ENCODE results near the gene FAM118A. TPM values are rescaled to one million over a fixed set of nuclear protein-coding genes. Genes with fewer than 3 reads are reported as not detected.
A peak's percentile ranks its signal among the peaks of the same experiment; 100 is the strongest.

FAM118A gene
- total RNA-seq, 2 donors from 2014 or later = 36.1 to 75.3 TPM

DNA sequence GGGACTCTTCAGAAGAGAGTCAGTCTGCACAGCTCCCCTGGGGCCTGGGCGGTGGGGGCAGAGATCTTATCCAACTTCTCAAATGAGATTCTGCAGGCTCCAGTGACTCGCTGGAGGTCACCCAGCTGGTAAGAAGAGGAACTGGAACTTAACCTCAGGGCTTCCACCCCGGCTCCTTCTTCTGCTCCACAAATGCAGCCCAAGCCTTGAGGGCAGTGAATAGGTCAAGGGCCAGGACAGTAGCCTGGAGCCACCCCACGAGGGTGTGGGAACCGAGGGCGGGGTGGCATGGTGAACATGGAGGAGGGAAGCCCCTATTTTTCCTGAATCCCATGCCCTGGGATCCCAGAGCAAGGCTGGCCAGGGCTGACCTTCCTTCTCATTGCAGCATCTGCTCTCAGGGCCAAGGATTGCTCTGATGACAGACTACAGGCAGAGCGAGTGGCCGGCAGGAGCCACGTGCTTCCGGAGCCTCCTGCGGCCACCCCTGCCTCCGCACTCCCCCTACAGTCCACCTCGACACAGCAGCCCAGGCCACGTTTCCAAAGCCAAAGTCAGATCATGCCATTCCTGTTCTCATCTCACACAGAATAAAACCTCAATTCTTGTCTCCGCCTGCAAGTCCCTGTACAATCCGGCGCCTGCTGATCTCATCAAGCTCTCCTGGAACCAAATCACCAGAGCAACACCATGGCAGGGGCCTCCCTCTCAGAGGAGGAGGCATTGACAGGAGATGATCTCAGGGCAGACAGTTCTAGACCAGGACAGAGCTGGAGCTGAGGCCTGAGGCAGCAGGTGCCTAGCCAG lies 46.1 kb upstream of the FAM118A start:
- Histone ChIP-seq H3K27ac (no peak overlapping the region), H3K36me3 (no peaks in the 10 kb centered on the region)

DNA sequence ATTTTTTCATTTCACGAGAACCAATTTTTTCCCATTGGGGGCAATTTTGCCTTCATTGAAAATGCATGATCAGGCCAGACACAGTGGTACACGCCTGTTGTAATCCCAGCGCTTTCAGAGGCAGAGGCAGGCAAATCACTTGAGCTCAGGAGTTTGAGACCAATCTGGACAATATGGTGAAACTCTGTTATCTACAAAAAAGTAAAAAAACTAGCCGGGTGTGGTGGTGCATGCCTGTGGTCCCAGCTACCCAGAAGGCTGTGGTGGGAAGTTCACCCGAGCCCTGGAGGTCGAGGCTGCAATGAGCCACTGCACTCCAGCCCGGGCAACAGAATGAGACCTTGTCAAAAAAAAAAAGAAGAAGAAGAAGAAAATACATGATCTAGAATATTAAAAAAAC lies 44.2 kb upstream of the FAM118A start:
- no peak for DNase-seq
- TF ChIP-seq, protein P1, sequence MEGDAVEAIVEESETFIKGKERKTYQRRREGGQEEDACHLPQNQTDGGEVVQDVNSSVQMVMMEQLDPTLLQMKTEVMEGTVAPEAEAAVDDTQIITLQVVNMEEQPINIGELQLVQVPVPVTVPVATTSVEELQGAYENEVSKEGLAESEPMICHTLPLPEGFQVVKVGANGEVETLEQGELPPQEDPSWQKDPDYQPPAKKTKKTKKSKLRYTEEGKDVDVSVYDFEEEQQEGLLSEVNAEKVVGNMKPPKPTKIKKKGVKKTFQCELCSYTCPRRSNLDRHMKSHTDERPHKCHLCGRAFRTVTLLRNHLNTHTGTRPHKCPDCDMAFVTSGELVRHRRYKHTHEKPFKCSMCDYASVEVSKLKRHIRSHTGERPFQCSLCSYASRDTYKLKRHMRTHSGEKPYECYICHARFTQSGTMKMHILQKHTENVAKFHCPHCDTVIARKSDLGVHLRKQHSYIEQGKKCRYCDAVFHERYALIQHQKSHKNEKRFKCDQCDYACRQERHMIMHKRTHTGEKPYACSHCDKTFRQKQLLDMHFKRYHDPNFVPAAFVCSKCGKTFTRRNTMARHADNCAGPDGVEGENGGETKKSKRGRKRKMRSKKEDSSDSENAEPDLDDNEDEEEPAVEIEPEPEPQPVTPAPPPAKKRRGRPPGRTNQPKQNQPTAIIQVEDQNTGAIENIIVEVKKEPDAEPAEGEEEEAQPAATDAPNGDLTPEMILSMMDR (IDR thresholded peaks at IDR 0.05) = no peak
- no peak overlapping the region for H3K9ac ChIP-seq (ENCODE audit: low read depth in 2 of 2, low read length in 2 of 2)
- H3K4me1 ChIP-seq = peaks cover 8% of the 10 kb centered on the region
- intact Hi-C loops (cut with DNase I) = loop anchor here (5.0 kb wide), 1 partner anchor 287 kb away; no protein-coding TSS in a partner anchor
- H3K36me3 ChIP-seq = no peaks in the 10 kb centered on the region
- H3K9me3 ChIP-seq = no peaks in the 10 kb centered on the region
- no peak overlapping the region for H3K27ac ChIP-seq
- no peak overlapping the region for H3K4me3 ChIP-seq
- no peaks in the 10 kb centered on the region for H3K27me3 ChIP-seq

More for the DNA sequence above, 46.1 kb upstream of the FAM118A start:
- Histone ChIP-seq H3K9ac (ENCODE audit: low read depth in 2 of 2, low read length in 2 of 2) (no peak overlapping the region), H3K27me3 (no peaks in the 10 kb centered on the region), H3K9me3 (no peaks in the 10 kb centered on the region), H3K4me3 (no peak overlapping the region), H3K4me1 (no peaks in the 10 kb centered on the region)
- TF ChIP-seq, protein P1 (IDR thresholded peaks at IDR 0.05) = peak; percentile 44
- DNase-seq = peak; percentile 63
- intact Hi-C loops (cut with DNase I) = loop anchor here (5.0 kb wide), 1 partner anchor 161 kb away; no protein-coding TSS in a partner anchor

DNA sequence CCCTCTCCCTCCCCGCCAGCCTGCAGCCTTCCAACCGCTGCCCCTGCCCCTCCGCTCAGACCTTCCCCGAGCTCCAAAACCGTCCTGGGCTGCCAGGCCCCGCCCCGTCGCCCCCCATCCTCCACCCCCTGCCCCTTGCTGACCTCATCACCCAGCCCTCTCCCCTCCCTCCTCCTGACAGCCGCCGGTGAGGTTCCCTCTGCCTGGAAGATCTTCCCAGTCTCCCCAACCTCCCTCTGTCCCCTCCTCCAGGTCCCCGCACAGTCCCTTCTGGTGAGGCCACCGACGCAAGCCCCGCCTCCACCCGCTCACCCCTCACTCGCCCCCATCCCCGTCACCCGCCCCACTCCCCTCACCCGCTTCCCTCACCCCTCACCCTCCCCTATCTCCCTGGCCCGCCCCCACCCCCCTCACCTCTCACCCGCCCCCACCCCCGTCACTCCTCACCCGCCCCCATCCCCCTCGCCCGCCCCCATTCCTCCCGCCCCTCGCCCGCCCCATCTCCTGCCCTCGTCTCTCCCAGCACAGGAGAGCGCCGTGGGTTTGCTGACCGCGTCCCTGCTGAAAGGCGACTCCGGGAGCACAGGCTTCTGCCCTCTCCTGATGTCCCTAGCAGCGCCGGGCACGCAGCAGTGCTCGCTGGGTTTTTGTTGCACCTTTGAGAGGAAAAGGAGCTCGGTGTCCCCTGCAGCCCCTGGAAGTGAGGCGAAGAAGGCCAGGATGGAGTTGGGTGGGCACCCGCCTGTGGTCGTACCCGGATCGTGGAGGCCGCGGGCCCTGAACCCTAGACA lies 41.4 kb upstream of the FAM118A start:
- H3K27me3 ChIP-seq = no peaks in the 10 kb centered on the region
- H3K4me3 ChIP-seq = peak overlapping the region; percentile 36
- intact Hi-C loops (cut with DNase I) = loop anchor here (5.0 kb wide), 1 partner anchor 284 kb away; no protein-coding TSS in a partner anchor
- peak overlapping the region; percentile 66 to 69 for H3K9ac ChIP-seq (ENCODE audit: low read depth in 2 of 2, low read length in 2 of 2)
- no peak overlapping the region for H3K27ac ChIP-seq
- H3K4me1 ChIP-seq = peaks cover 13% of the 10 kb centered on the region
- H3K9me3 ChIP-seq = no peaks in the 10 kb centered on the region
- DNase-seq = no peak
- H3K36me3 ChIP-seq = no peaks in the 10 kb centered on the region
- TF ChIP-seq, protein P1 (IDR thresholded peaks at IDR 0.05) = no peak

DNA sequence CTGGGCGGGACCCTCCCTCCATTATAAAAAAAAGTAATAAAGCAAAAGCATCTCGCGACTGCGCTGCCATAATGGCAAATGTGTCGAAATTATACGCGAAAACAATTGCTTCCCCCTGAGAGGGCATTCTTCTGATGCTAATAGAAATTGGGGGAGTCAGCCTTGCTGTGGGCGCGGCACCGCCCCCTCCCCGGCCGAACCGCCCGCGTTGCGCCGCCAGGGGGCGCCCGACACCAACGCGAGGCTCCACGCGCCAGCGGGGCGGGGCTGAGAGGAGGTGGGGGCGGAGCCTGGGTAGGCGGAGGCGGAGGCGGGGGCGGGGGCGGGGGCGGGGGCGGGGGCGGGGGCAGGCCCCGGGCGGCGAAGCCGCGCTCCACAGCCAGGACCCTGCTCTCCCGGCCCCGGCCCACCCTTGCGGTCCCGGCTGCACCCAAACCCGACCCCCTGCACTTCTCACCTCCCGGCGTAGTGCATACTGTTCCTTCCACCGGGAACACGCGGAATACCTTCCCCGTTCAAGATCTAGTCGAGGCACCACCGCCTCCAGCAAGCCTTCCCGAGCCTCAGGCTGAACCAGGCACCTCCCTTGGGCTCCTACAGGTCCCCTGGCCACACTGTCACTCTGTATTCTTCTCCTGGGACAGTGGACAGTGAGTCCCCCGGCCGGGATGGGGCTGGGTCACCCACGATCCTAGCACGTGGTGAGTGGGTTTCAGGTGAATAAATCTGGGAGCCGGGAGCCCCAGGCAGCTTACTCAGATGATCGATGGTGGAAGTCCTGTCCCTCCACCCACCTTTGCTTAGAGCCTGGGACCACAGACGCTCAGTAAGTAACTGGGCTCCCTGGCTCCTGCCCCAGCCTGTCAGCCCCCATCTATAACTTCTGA lies 40.5 kb upstream of the FAM118A start:
- H3K27ac ChIP-seq = no peak overlapping the region

More for the DNA sequence above, 40.5 kb upstream of the FAM118A start:
- H3K9me3 ChIP-seq = no peaks in the 10 kb centered on the region
- TF ChIP-seq, protein P1 (IDR thresholded peaks at IDR 0.05) = peak; percentile 82
- no peaks in the 10 kb centered on the region for H3K27me3 ChIP-seq
- peaks cover 18% of the 10 kb centered on the region for H3K4me1 ChIP-seq
- peak; percentile 87 for DNase-seq
- peak overlapping the region; percentile 66 to 73 for H3K9ac ChIP-seq (ENCODE audit: low read depth in 2 of 2, low read length in 2 of 2)
- peak overlapping the region; percentile 36 for H3K4me3 ChIP-seq
- H3K36me3 ChIP-seq = no peaks in the 10 kb centered on the region
- intact Hi-C loops (cut with DNase I) = loop anchor here (1.0 to 5.0 kb wide), 2 partner anchors 166 to 283 kb away; no protein-coding TSS in a partner anchor

Measured in colonic mucosa (tissue), 4 donors.